ENCODE results near the gene COL1A1.

COL1A1 gene

GRCh38 chr17:50199803-50200456 is 1.5 kb downstream of the COL1A1 start:
- no peak for DNase-seq (ENCODE audit: low spot score)

- DNase-seq (ENCODE audit: low spot score), result no peak
Observed at GRCh38 chr17:50199211-50199802, 2.1 kb downstream of the COL1A1 start.

GRCh38 chr17:50198026-50198669 is 3.3 kb downstream of the COL1A1 start:
- DNase-seq (ENCODE audit: low spot score), result peak; percentile 55

GRCh38 chr17:50196826-50197225 is 4.6 kb downstream of the COL1A1 start:
- no peak for DNase-seq (ENCODE audit: low spot score)

- no peak for DNase-seq (ENCODE audit: low spot score)
Observed at GRCh38 chr17:50196036-50196435, 5.4 kb downstream of the COL1A1 start.

GRCh38 chr17:50194934-50195865 is 6.2 kb downstream of the COL1A1 start:
- DNase-seq (ENCODE audit: low spot score), result no peak

GRCh38 chr17:50194140-50194933 is 7.1 kb downstream of the COL1A1 start:
- no peak for DNase-seq (ENCODE audit: low spot score)

GRCh38 chr17:50192618-50193291 is 8.7 kb downstream of the COL1A1 start:
- no peak for DNase-seq (ENCODE audit: low spot score)

GRCh38 chr17:50192144-50192617 is 9.2 kb downstream of the COL1A1 start:
- no peak for DNase-seq (ENCODE audit: low spot score)

GRCh38 chr17:50191359-50192143 is 9.9 kb downstream of the COL1A1 start:
- DNase-seq (ENCODE audit: low spot score), result no peak

- DNase-seq (ENCODE audit: low spot score), result no peak
Observed at GRCh38 chr17:50190603-50191358, 10.7 kb downstream of the COL1A1 start.

GRCh38 chr17:50190293-50190602 is 11.2 kb downstream of the COL1A1 start:
- no peak for DNase-seq (ENCODE audit: low spot score)

- DNase-seq (ENCODE audit: low spot score), result no peak
Observed at GRCh38 chr17:50189550-50190292, 11.7 kb downstream of the COL1A1 start.

- no peak for DNase-seq (ENCODE audit: low spot score)
Observed at GRCh38 chr17:50188921-50189549, 12.4 kb downstream of the COL1A1 start.

GRCh38 chr17:50188531-50188920 is 12.9 kb downstream of the COL1A1 start:
- DNase-seq (ENCODE audit: low spot score), result no peak

GRCh38 chr17:50187751-50188530 is 13.5 kb downstream of the COL1A1 start:
- DNase-seq (ENCODE audit: low spot score), result no peak

- DNase-seq (ENCODE audit: low spot score), result no peak
Observed at GRCh38 chr17:50187394-50187725, 14.1 kb downstream of the COL1A1 start.
